Endothelial cell (in vitro differentiated cells): ENCODE data around the gene USP48. TPM values are rescaled to one million over a fixed set of nuclear protein-coding genes. Genes with fewer than 3 reads are reported as not detected.
A peak's percentile ranks its signal among the peaks of the same experiment; 100 is the strongest.

Experiments used
- DNase-seq: peaks from one replicate; pipeline ENCODE4 v3.0.0; 2021; ENCODE audit warnings: low spot score
- H3K27ac Mint-ChIP-seq: one replicate; pipeline ENCODE4 v1.8.0; 2021; ENCODE audit warnings: mixed read lengths, inconsistent platforms; ENCODE audit not compliant: unreplicated experiment
- H3K27me3 Mint-ChIP-seq: one replicate; pipeline ENCODE4 v1.8.0; 2021; ENCODE audit warnings: mild to moderate bottlenecking, moderate library complexity, mixed read lengths, inconsistent platforms; ENCODE audit not compliant: unreplicated experiment
- H3K36me3 Mint-ChIP-seq: one replicate; pipeline ENCODE4 v1.8.0; 2021; ENCODE audit warnings: mild to moderate bottlenecking, low read depth, mixed read lengths, inconsistent platforms; ENCODE audit not compliant: unreplicated experiment
- H3K4me1 Mint-ChIP-seq: one replicate; pipeline ENCODE4 v1.8.0; 2021; ENCODE audit warnings: mild to moderate bottlenecking, mixed read lengths, inconsistent platforms; ENCODE audit not compliant: unreplicated experiment
- H3K4me3 Mint-ChIP-seq: one replicate; pipeline ENCODE4 v1.8.0; 2021; ENCODE audit warnings: mild to moderate bottlenecking, mixed read lengths, inconsistent platforms; ENCODE audit not compliant: unreplicated experiment
- H3K9me3 Mint-ChIP-seq: one replicate; pipeline ENCODE4 v1.8.0; 2021; ENCODE audit warnings: mixed read lengths, inconsistent platforms; ENCODE audit not compliant: unreplicated experiment
- total RNA-seq: library from RNA; stranded (reverse); fragmentation: NEBNext Ultra II Directional; extraction: Animal tissue kit (Norgen Biotek cat#: 25700); gene quantifications from one replicate; pipeline ENCODE4 v1.2.1, GENCODE V29; 2021; ENCODE audit not compliant: unreplicated experiment
- TF ChIP-seq, protein P1 (sequence below): fragments of 200-600 bp; sonication (generic); IDR thresholded peaks from one replicate; pipeline ENCODE4 v1.5.0; 2021; ENCODE audit warnings: antibody characterized with exemption; ENCODE audit not compliant: unreplicated experiment

Gene USP48
- total RNA-seq, 1 donor from 2014 or later, result 57.9 TPM

DNA sequence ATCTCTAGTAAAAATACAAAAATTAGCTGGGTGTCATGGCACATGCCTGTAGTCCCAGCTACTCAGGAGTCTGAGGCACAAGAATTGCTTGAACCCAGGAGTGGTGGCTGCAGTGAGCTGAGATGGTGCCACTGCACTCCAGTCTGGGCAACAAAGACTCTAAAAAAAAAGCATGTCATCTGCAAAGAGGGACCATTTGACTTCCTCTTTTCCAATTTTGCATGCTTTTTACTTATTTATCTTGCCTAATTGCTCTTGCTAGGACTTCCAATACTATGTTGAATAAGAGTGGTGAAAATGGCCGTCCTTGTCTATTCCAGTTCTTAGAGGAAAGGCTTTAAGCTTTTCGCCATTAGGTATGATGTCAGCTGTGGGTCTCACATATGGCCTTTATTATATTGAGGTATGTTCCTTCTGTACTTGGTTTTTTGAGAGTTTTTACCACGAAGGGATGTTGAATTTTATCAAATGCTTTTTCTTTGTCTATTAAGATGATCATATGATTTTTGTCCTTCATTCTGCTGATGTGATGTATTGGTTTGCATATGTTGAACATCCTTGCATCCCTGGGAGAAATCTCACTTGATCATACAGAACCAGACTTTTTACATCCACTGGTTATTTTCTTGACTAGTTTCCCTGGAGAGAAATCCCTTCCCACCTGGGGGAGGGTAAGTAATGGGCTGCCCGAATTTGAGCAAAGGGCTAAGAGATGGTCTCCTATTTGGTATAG lies 96.8 kb downstream of the USP48 start:
- H3K9me3 Mint-ChIP-seq, result no peaks in the 10 kb centered on the region
- DNase-seq, result no peak
- H3K27ac Mint-ChIP-seq, result no peak overlapping the region
- peak overlapping the region; percentile 26 for H3K4me3 Mint-ChIP-seq
- no peaks in the 10 kb centered on the region for H3K27me3 Mint-ChIP-seq
- H3K4me1 Mint-ChIP-seq, result no peaks in the 10 kb centered on the region
- TF ChIP-seq, protein P1, sequence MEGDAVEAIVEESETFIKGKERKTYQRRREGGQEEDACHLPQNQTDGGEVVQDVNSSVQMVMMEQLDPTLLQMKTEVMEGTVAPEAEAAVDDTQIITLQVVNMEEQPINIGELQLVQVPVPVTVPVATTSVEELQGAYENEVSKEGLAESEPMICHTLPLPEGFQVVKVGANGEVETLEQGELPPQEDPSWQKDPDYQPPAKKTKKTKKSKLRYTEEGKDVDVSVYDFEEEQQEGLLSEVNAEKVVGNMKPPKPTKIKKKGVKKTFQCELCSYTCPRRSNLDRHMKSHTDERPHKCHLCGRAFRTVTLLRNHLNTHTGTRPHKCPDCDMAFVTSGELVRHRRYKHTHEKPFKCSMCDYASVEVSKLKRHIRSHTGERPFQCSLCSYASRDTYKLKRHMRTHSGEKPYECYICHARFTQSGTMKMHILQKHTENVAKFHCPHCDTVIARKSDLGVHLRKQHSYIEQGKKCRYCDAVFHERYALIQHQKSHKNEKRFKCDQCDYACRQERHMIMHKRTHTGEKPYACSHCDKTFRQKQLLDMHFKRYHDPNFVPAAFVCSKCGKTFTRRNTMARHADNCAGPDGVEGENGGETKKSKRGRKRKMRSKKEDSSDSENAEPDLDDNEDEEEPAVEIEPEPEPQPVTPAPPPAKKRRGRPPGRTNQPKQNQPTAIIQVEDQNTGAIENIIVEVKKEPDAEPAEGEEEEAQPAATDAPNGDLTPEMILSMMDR, result no peak
- H3K36me3 Mint-ChIP-seq, result peaks cover 45% of the 10 kb centered on the region

DNA sequence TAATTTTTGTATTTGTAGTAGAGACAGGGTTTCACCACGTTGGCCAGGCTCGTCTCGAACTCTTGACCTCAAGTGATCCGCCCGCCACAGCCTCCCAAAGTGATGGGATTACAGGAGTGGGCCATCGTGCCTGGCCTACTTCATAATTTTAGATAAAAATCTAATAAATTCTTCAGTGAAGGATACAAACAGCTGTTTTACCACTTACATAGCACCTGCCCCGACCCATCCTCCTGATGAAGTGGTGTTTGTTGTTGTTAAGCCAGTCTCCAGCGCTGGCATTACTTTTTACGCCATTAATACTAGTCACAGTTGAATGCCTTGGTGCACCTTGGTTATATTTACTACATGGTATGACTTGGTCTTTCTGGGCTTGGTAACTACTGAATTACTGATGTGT lies 101.5 kb downstream of the USP48 start:
- Mint-ChIP-seq H3K36me3 (peaks cover 32% of the 10 kb centered on the region), H3K4me1 (peaks cover 3% of the 10 kb centered on the region), H3K27ac (no peak overlapping the region), H3K9me3 (no peaks in the 10 kb centered on the region), H3K27me3 (peaks cover 4% of the 10 kb centered on the region), H3K4me3 (no peak overlapping the region)
- TF ChIP-seq, protein P1, result no peak
- DNase-seq, result no peak

DNA sequence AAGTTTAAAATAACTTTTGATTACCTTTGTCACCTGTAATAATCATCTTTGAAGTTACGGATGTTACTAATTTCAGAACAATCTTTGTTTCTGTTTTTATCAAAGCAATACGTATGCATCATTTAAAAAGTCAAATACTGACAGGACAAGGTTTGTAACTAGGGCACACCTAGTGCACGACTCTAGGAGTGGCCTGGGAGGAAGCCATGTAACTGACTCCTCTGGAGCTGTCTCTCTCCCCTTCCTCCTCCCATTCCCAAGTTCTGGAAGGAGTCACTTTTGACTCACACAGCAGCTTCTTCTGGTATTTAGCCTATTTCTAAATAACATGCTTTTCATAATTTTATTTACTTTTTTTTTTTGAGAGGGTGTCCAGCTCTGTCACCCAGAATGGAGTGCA lies 102.0 kb downstream of the USP48 start:
- no peak for DNase-seq
- Mint-ChIP-seq H3K27ac (no peak overlapping the region), H3K36me3 (peaks cover 27% of the 10 kb centered on the region), H3K4me1 (peaks cover 6% of the 10 kb centered on the region), H3K4me3 (no peak overlapping the region), H3K9me3 (no peaks in the 10 kb centered on the region), H3K27me3 (peaks cover 4% of the 10 kb centered on the region)
- TF ChIP-seq, protein P1, result no peak

DNA sequence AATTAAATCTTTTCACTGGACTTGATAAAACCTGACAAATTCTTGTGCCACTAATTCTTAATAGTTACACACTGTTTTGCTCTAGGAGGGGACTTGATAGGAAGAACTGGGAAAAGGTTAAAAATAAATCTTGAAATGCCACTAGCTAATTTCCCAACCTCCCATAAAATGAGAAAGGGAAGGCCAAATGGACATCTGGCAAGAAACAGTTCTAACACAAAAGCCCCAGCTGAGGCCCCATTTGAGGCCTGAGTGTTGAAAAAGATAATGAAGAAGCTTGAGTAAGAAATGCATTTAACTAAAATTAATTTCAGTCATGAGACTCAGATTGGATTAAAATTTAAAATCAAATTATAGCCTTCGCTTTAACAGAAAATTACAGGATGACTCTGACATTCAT lies 102.6 kb downstream of the USP48 start:
- TF ChIP-seq, protein P1, result no peak
- peaks cover 24% of the 10 kb centered on the region for H3K36me3 Mint-ChIP-seq
- no peak for DNase-seq
- H3K27me3 Mint-ChIP-seq, result peaks cover 4% of the 10 kb centered on the region
- H3K4me3 Mint-ChIP-seq, result no peak overlapping the region
- peaks cover 6% of the 10 kb centered on the region for H3K4me1 Mint-ChIP-seq
- H3K27ac Mint-ChIP-seq, result no peak overlapping the region
- H3K9me3 Mint-ChIP-seq, result no peaks in the 10 kb centered on the region

DNA sequence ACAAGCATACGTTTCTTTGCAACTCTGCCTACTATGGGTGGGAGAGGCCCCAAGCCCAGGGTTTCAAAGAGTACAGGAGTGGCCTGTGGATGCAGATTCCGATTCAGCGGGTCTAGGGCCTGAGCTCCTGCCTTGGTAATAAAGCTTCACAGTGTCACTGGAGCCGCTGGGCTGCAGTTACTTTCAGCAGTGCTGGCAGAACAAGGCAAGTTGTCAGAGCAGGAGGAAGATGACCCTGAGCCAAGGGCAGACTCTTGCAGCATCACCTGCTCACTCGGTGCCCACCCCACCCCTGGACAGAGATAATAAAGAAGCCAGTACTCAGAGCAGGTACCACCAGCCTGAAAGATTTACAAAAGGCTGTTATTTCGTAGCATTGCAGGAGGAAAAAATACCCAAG lies 105.8 kb downstream of the USP48 start:
- Mint-ChIP-seq H3K4me3 (no peak overlapping the region), H3K27me3 (peaks cover 8% of the 10 kb centered on the region), H3K4me1 (peaks cover 12% of the 10 kb centered on the region), H3K27ac (no peak overlapping the region), H3K9me3 (no peaks in the 10 kb centered on the region), H3K36me3 (peaks cover 11% of the 10 kb centered on the region)
- DNase-seq, result no peak
- TF ChIP-seq, protein P1, result no peak
